SJCRH30 (cell line): ENCODE results near the gene RBM4B. TPM values are rescaled to one million over a fixed set of nuclear protein-coding genes. Genes with fewer than 3 reads are reported as not detected.

ENCODE experiments used
- DNase-seq, 2 experiments: peaks; one replicate each; pipeline ENCODE4 v3.0.0-alpha.2; 2015 to 2020
- H3K27ac ChIP-seq: fragments of 250-450 bp; sonication (Bioruptor Pico); 2 replicates; pipeline ENCODE4 v1.5.1; 2020; ENCODE audit warnings: mild to moderate bottlenecking, moderate library complexity
- H3K27me3 ChIP-seq: fragments of 250-450 bp; sonication (Bioruptor Pico); 2 replicates; pipeline ENCODE4 v1.5.1; 2020; ENCODE audit warnings: mild to moderate bottlenecking, moderate library complexity
- H3K36me3 ChIP-seq: fragments of 250-450 bp; sonication (Bioruptor Pico); 2 replicates; pipeline ENCODE4 v1.5.1; 2020; ENCODE audit warnings: mild to moderate bottlenecking, moderate library complexity
- H3K4me1 ChIP-seq: fragments of 250-450 bp; sonication (Bioruptor Pico); 2 replicates; pipeline ENCODE4 v1.5.1; 2020; ENCODE audit warnings: mild to moderate bottlenecking, moderate library complexity
- H3K4me3 ChIP-seq: fragments of 250-450 bp; sonication (Bioruptor Pico); 2 replicates; pipeline ENCODE4 v1.5.1; 2020; ENCODE audit warnings: mild to moderate bottlenecking, moderate library complexity
- H3K9me3 ChIP-seq: fragments of 250-450 bp; sonication (Bioruptor Pico); replicated peaks from 2 replicates; pipeline ENCODE4 v1.5.1; 2020; ENCODE audit warnings: mild to moderate bottlenecking, moderate library complexity
- total RNA-seq: library from RNA; depleted of rRNA; stranded (reverse); fragments of >200 nt; shearing (Covaris generic); gene quantifications from 2 replicates; pipeline ENCODE4 v1.2.3, GENCODE V29; 2014

The RBM4B gene
- total RNA-seq, 1 experiment from 2014 or later: 23.7 TPM

- Histone ChIP-seq H3K9me3 (no peaks in the 10 kb centered on the region), H3K4me1 (no peaks in the 10 kb centered on the region), H3K27ac (no peak overlapping the region), H3K27me3 (no peaks in the 10 kb centered on the region), H3K36me3 (no peaks in the 10 kb centered on the region), H3K4me3 (no peak overlapping the region)
- no peak for DNase-seq
These were observed 7.8 kb upstream of the RBM4B start for GRCh38 chr11:66685276-66686099.

GRCh38 chr11:66684635-66685034 lies 6.9 kb upstream of the RBM4B start:
- DNase-seq: no peak
- H3K27ac ChIP-seq: no peak overlapping the region

GRCh38 chr11:66683877-66684276 lies 6.2 kb upstream of the RBM4B start:
- no peaks in the 10 kb centered on the region for H3K27me3 ChIP-seq
- H3K4me3 ChIP-seq: no peak overlapping the region
- no peak for DNase-seq
- no peak overlapping the region for H3K27ac ChIP-seq
- no peaks in the 10 kb centered on the region for H3K36me3 ChIP-seq
- H3K4me1 ChIP-seq: no peaks in the 10 kb centered on the region
- H3K9me3 ChIP-seq: no peaks in the 10 kb centered on the region

More at GRCh38 chr11:66684635-66685034, 6.9 kb upstream of the RBM4B start:
- Histone ChIP-seq H3K4me1 (no peaks in the 10 kb centered on the region), H3K36me3 (no peaks in the 10 kb centered on the region), H3K27me3 (no peaks in the 10 kb centered on the region), H3K4me3 (no peak overlapping the region), H3K9me3 (no peaks in the 10 kb centered on the region)

GRCh38 chr11:66680966-66681645 lies 3.4 kb upstream of the RBM4B start:
- DNase-seq: no peak
- Histone ChIP-seq H3K9me3 (no peaks in the 10 kb centered on the region), H3K36me3 (peaks cover 5% of the 10 kb centered on the region), H3K4me1 (peaks cover 5% of the 10 kb centered on the region; the same call in 1 of the 2 replicates), H3K27me3 (no peaks in the 10 kb centered on the region), H3K4me3 (no peak overlapping the region), H3K27ac (no peak overlapping the region)

- Histone ChIP-seq H3K9me3 (no peaks in the 10 kb centered on the region), H3K36me3 (peaks cover 20% of the 10 kb centered on the region), H3K4me1 (peaks cover 6% of the 10 kb centered on the region; the same call in 1 of the 2 replicates), H3K27ac (peak overlapping the region; percentile 78), H3K4me3 (peak overlapping the region; percentile 71), H3K27me3 (no peaks in the 10 kb centered on the region)
- no peak for DNase-seq
These were observed 622 bp downstream of the RBM4B start for GRCh38 chr11:66676931-66677598.

GRCh38 chr11:66676282-66676919 lies 1.3 kb downstream of the RBM4B start:
- H3K4me1 ChIP-seq: peaks cover 6% of the 10 kb centered on the region; the same call in 1 of the 2 replicates
- DNase-seq: no peak
- no peaks in the 10 kb centered on the region for H3K27me3 ChIP-seq
- H3K36me3 ChIP-seq: peaks cover 21% of the 10 kb centered on the region
- H3K9me3 ChIP-seq: no peaks in the 10 kb centered on the region
- no peak overlapping the region for H3K27ac ChIP-seq
- H3K4me3 ChIP-seq: peak overlapping the region; percentile 71; the same call in 1 of the 2 replicates

- H3K36me3 ChIP-seq: peaks cover 27% of the 10 kb centered on the region
These were observed 2.6 kb downstream of the RBM4B start for GRCh38 chr11:66674964-66675602.

GRCh38 chr11:66670816-66671215 lies 6.9 kb downstream of the RBM4B start:
- Histone ChIP-seq H3K27me3 (no peaks in the 10 kb centered on the region), H3K9me3 (no peaks in the 10 kb centered on the region), H3K4me1 (no peaks in the 10 kb centered on the region; the same call in 1 of the 2 replicates), H3K36me3 (peaks cover 35% of the 10 kb centered on the region), H3K4me3 (no peak overlapping the region), H3K27ac (no peak overlapping the region)
- DNase-seq: no peak

More at GRCh38 chr11:66674964-66675602, 2.6 kb downstream of the RBM4B start:
- Histone ChIP-seq H3K4me3 (no peak overlapping the region), H3K27me3 (no peaks in the 10 kb centered on the region), H3K27ac (no peak overlapping the region), H3K4me1 (peaks cover 6% of the 10 kb centered on the region; the same call in 1 of the 2 replicates), H3K9me3 (no peaks in the 10 kb centered on the region)
- no peak for DNase-seq

- Histone ChIP-seq H3K27ac (no peak overlapping the region), H3K27me3 (no peaks in the 10 kb centered on the region), H3K36me3 (peaks cover 23% of the 10 kb centered on the region), H3K9me3 (no peaks in the 10 kb centered on the region), H3K4me1 (no peaks in the 10 kb centered on the region), H3K4me3 (no peak overlapping the region)
- no peak for DNase-seq
These were observed 12.3 kb downstream of the RBM4B start for GRCh38 chr11:66665369-66665768.

GRCh38 chr11:66663741-66664296 lies 13.9 kb downstream of the RBM4B start:
- H3K36me3 ChIP-seq: peaks cover 21% of the 10 kb centered on the region

GRCh38 chr11:66659763-66660162 lies 17.9 kb downstream of the RBM4B start:
- no peaks in the 10 kb centered on the region for H3K9me3 ChIP-seq
- H3K27ac ChIP-seq: no peak overlapping the region
- H3K36me3 ChIP-seq: peaks cover 7% of the 10 kb centered on the region; the same call in 1 of the 2 replicates
- H3K4me1 ChIP-seq: no peaks in the 10 kb centered on the region
- no peak overlapping the region for H3K4me3 ChIP-seq
- no peak for DNase-seq
- no peaks in the 10 kb centered on the region for H3K27me3 ChIP-seq

More at GRCh38 chr11:66663741-66664296, 13.9 kb downstream of the RBM4B start:
- DNase-seq: no peak
- Histone ChIP-seq H3K9me3 (no peaks in the 10 kb centered on the region), H3K4me3 (no peak overlapping the region), H3K4me1 (no peaks in the 10 kb centered on the region), H3K27ac (no peak overlapping the region), H3K27me3 (no peaks in the 10 kb centered on the region)

- Histone ChIP-seq H3K36me3 (peaks cover 37% of the 10 kb centered on the region), H3K9me3 (no peaks in the 10 kb centered on the region), H3K4me3 (no peak overlapping the region), H3K4me1 (no peaks in the 10 kb centered on the region), H3K27ac (no peak overlapping the region), H3K27me3 (no peaks in the 10 kb centered on the region)
- no peak for DNase-seq
These were observed 24.6 kb downstream of the RBM4B start for GRCh38 chr11:66653123-66653522.

- Histone ChIP-seq H3K9me3 (no peaks in the 10 kb centered on the region), H3K4me3 (no peak overlapping the region), H3K27me3 (no peaks in the 10 kb centered on the region), H3K4me1 (no peaks in the 10 kb centered on the region), H3K27ac (no peak overlapping the region), H3K36me3 (peaks cover 42% of the 10 kb centered on the region)
- DNase-seq: no peak
These were observed 25.0 kb downstream of the RBM4B start for GRCh38 chr11:66652651-66653050.

GRCh38 chr11:66651016-66651415 lies 26.7 kb downstream of the RBM4B start:
- no peak overlapping the region for H3K4me3 ChIP-seq
- H3K9me3 ChIP-seq: no peaks in the 10 kb centered on the region
- no peaks in the 10 kb centered on the region for H3K27me3 ChIP-seq
- H3K27ac ChIP-seq: no peak overlapping the region
- H3K4me1 ChIP-seq: no peaks in the 10 kb centered on the region
- no peak for DNase-seq
- peaks cover 58% of the 10 kb centered on the region for H3K36me3 ChIP-seq
